ENCODE data around the gene MIPOL1. TPM values are rescaled to one million over a fixed set of nuclear protein-coding genes. Genes with fewer than 3 reads are reported as not detected.
"Not testable (repeated sequence)": the region's sequence is repeated elsewhere in the genome, so short reads cannot be mapped to it uniquely, and the experiment has no call there.

MIPOL1 gene
- total and polyA plus RNA-seq, 2 experiments from 2014 or later, result 5.7 to 5.9 TPM

DNA sequence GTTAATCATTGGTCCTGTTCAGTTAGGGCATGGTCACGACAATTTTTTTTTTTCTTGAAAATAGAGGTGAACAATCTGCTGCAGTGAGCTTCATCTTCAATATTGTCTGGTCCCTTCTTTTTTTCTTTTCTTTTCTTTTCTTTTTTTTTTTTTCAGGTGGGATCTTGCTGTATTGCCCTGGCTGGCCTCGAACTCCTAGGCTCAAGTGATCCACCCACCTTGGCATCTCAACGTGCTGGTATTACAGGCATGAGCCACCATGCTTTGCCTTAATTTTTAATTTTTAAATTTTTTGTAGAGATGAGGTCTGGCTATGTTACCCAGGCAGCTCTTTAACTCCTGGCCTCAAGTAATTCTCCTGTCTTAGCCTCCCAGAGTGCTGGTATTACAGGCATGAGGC is 36.5 kb downstream of the MIPOL1 start:
- Histone ChIP-seq H3F3A (ENCODE audit: insufficient read depth) (no peaks in the 10 kb centered on the region), H2AFZ (no peak overlapping the region), H3K9me3 (ENCODE audit: low read depth) (no peaks in the 10 kb centered on the region), H3K9ac (no peak overlapping the region), H3K27ac (no peak overlapping the region), H3K9me2 (ENCODE audit: insufficient read depth) (no peaks in the 10 kb centered on the region), H3K36me3 (ENCODE audit: low read depth) (no peaks in the 10 kb centered on the region), H4K20me1 (ENCODE audit: insufficient read depth) (no peaks in the 10 kb centered on the region), H3K4me1 (ENCODE audit: insufficient read depth) (no peaks in the 10 kb centered on the region), H3K79me2 (ENCODE audit: insufficient read depth) (no peaks in the 10 kb centered on the region; the same call in 1 of the 2 replicates), H3K4me2 (ENCODE audit: unreplicated experiment) (no peak overlapping the region), H3K4me3 (no peak overlapping the region), H3K27me3 (replicated peaks; ENCODE audit: insufficient read depth) (no peaks in the 10 kb centered on the region)
- in situ Hi-C loops (cut with MboI), result no loop called here
- DNase-seq, result no peak
- 74 to 80% methylated on average over 3 of the region's 3 CpGs for WGBS, 2 experiments (ENCODE audit: low coverage in 1 of 2, low lambda C conversion rate in 2 of 2, missing lambda C conversion rate in 2 of 2)
- TF ChIP-seq EZH2phosphoT487 (IDR thresholded peaks at IDR 0.05; ENCODE audit: insufficient read depth, low read depth) (no peak), EZH2 (IDR thresholded peaks at IDR 0.05; ENCODE audit: insufficient read depth, poor library complexity, severe bottlenecking) (no peak)

DNA sequence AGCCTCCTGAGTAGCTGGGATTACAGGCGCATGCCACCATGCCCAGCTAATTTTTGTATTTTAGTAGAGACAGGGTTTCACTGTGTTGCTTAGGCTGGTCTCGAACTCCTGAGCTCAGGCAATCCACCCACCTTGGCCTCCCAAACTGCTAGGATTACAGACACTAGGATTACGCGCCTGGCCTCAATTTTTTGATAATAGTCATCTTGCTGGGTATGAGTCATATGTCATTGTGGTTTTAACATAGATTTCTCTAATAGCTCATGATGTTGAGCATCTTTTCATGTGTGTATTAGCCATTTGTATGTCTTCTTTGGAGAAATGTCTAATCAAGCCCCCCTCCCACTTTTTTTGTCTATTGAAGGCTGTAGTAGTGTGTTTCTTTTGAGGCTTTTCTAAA is 38.3 kb downstream of the MIPOL1 start:
- H3K36me3 ChIP-seq (ENCODE audit: low read depth); H3K9me3 ChIP-seq (ENCODE audit: low read depth); H3K79me2 ChIP-seq (ENCODE audit: insufficient read depth); H3K4me2 ChIP-seq (ENCODE audit: unreplicated experiment); H3K9me2 ChIP-seq (ENCODE audit: insufficient read depth); H3K4me3 ChIP-seq; H3K9ac ChIP-seq; in situ Hi-C loops (cut with MboI); H3K27ac ChIP-seq; H3K27me3 ChIP-seq (replicated peaks; ENCODE audit: insufficient read depth); H3F3A ChIP-seq (ENCODE audit: insufficient read depth); H2AFZ ChIP-seq; H4K20me1 ChIP-seq (ENCODE audit: insufficient read depth); H3K4me1 ChIP-seq (ENCODE audit: insufficient read depth): not testable (repeated sequence)
- 81 to 87% methylated on average over 4 of the region's 4 CpGs for WGBS, 2 experiments (ENCODE audit: low coverage in 1 of 2, low lambda C conversion rate in 2 of 2, missing lambda C conversion rate in 2 of 2)
- peak; percentile 74 for DNase-seq

DNA sequence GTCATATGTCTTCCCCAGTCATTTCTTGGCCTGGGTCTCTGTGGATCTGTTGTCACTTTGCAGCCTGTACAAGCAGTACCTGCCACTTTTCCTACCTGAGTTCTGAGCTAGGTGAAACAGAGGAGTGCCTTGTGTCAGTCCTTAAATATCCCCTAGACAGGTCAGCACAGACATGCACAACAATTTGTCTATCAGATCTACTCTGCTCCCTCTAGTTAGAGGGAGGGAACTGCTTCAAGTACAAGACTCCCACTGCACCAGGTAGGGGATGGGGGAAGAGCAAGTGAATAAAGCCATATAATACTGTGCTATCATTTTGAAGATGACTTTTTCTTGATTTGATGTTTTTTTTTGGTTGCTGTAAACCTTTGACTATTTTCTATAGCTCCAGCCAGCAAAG is 39.4 kb downstream of the MIPOL1 start:
- H3K79me2 ChIP-seq (ENCODE audit: insufficient read depth), result no peaks in the 10 kb centered on the region; the same call in 1 of the 2 replicates
- H3K4me2 ChIP-seq (ENCODE audit: unreplicated experiment), result no peak overlapping the region
- no peaks in the 10 kb centered on the region for H3K9me2 ChIP-seq (ENCODE audit: insufficient read depth)
- H4K20me1 ChIP-seq (ENCODE audit: insufficient read depth), result no peaks in the 10 kb centered on the region
- no peak for TF ChIP-seq EZH2 (IDR thresholded peaks at IDR 0.05; ENCODE audit: insufficient read depth, poor library complexity, severe bottlenecking)
- no peak for TF ChIP-seq EZH2phosphoT487 (IDR thresholded peaks at IDR 0.05; ENCODE audit: insufficient read depth, low read depth)
- H3K27ac ChIP-seq, result no peak overlapping the region
- H3K4me3 ChIP-seq, result no peak overlapping the region
- DNase-seq, result no peak
- no peaks in the 10 kb centered on the region for H3K4me1 ChIP-seq (ENCODE audit: insufficient read depth)
- no peaks in the 10 kb centered on the region for H3K27me3 ChIP-seq (replicated peaks; ENCODE audit: insufficient read depth)
- in situ Hi-C loops (cut with MboI), result no loop called here
- H3F3A ChIP-seq (ENCODE audit: insufficient read depth), result no peaks in the 10 kb centered on the region
- no peak overlapping the region for H2AFZ ChIP-seq
- H3K36me3 ChIP-seq (ENCODE audit: low read depth), result no peaks in the 10 kb centered on the region
- H3K9me3 ChIP-seq (ENCODE audit: low read depth), result no peaks in the 10 kb centered on the region
- no peak overlapping the region for H3K9ac ChIP-seq

DNA sequence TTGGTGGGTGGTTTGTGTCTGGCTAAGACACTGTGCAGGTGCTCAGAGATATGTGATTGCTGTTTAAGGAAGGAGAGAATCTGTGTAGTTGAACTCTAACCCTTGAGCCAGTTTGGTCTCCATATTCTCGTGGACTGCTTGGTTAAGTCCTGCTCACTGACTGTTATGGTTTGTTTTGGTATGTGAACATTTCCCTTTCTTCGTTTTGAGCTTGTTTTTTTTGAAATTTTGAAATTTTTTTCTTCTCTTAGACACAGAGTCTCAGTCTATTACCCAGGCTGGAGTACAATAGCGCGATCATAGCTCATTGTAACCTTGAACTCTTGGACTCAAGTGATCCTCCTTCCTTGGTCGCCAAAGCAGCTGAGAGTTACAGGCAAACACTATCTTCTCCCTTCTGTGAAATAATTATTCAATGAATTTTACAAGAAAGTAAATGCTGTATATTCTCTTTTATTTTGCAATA is 40.0 kb downstream of the MIPOL1 start:
- H3K79me2 ChIP-seq (ENCODE audit: insufficient read depth), result no peaks in the 10 kb centered on the region; the same call in 1 of the 2 replicates
- no peak overlapping the region for H3K4me3 ChIP-seq
- H3K4me2 ChIP-seq (ENCODE audit: unreplicated experiment), result no peak overlapping the region
- H3K9ac ChIP-seq, result no peak overlapping the region
- in situ Hi-C loops (cut with MboI), result no loop called here
- H3K36me3 ChIP-seq (ENCODE audit: low read depth), result no peaks in the 10 kb centered on the region
- H3F3A ChIP-seq (ENCODE audit: insufficient read depth), result no peaks in the 10 kb centered on the region
- H3K9me2 ChIP-seq (ENCODE audit: insufficient read depth), result no peaks in the 10 kb centered on the region
- no peak overlapping the region for H2AFZ ChIP-seq
- no peaks in the 10 kb centered on the region for H3K9me3 ChIP-seq (ENCODE audit: low read depth)
- DNase-seq, result no peak
- no peak for TF ChIP-seq EZH2 (IDR thresholded peaks at IDR 0.05; ENCODE audit: insufficient read depth, poor library complexity, severe bottlenecking)
- no peaks in the 10 kb centered on the region for H4K20me1 ChIP-seq (ENCODE audit: insufficient read depth)
- WGBS, 2 experiments (ENCODE audit: low coverage in 1 of 2, low lambda C conversion rate in 2 of 2, missing lambda C conversion rate in 2 of 2), result 82 to 83% methylated on average over 5 of the region's 5 CpGs
- no peaks in the 10 kb centered on the region for H3K27me3 ChIP-seq (replicated peaks; ENCODE audit: insufficient read depth)
- H3K27ac ChIP-seq, result no peak overlapping the region
- no peaks in the 10 kb centered on the region for H3K4me1 ChIP-seq (ENCODE audit: insufficient read depth)

DNA sequence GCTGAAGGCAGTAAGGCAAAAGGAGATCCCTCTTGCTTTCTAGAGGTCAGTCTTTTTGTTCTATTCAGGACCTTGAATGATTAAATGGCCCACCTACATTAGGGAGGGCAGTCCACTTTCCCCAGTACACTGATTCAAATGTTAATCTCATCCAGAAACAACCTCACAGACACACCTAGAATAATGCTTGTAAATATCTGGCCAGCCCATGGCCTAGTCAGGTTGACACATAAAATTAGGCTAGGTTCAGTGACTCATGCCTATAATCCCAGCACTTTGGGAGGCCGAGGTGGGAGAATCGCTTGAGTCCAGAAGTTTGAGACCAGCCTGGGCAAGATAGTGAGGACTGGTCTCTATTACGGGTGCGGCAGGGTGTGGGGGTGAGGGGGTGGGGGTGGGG is 43.5 kb downstream of the MIPOL1 start:
- no peaks in the 10 kb centered on the region for H3F3A ChIP-seq (ENCODE audit: insufficient read depth)
- no peak for TF ChIP-seq EZH2 (IDR thresholded peaks at IDR 0.05; ENCODE audit: insufficient read depth, poor library complexity, severe bottlenecking)
- TF ChIP-seq EZH2phosphoT487 (IDR thresholded peaks at IDR 0.05; ENCODE audit: insufficient read depth, low read depth), result no peak
- no peak for DNase-seq
- H3K36me3 ChIP-seq (ENCODE audit: low read depth), result no peaks in the 10 kb centered on the region
- H3K9ac ChIP-seq, result no peak overlapping the region
- WGBS, 2 experiments (ENCODE audit: low coverage in 1 of 2, low lambda C conversion rate in 2 of 2, missing lambda C conversion rate in 2 of 2), result 97% methylated on average over 4 of the region's 4 CpGs
- in situ Hi-C loops (cut with MboI), result loop anchor here (10.0 kb wide), 2 partner anchors 364 to 624 kb away; no protein-coding TSS in a partner anchor
- no peaks in the 10 kb centered on the region for H4K20me1 ChIP-seq (ENCODE audit: insufficient read depth)
- H3K4me2 ChIP-seq (ENCODE audit: unreplicated experiment), result no peak overlapping the region
- no peaks in the 10 kb centered on the region; the same call in 1 of the 2 replicates for H3K79me2 ChIP-seq (ENCODE audit: insufficient read depth)
- no peaks in the 10 kb centered on the region for H3K27me3 ChIP-seq (replicated peaks; ENCODE audit: insufficient read depth)
- no peaks in the 10 kb centered on the region for H3K9me3 ChIP-seq (ENCODE audit: low read depth)
- no peak overlapping the region for H3K4me3 ChIP-seq
- no peak overlapping the region for H2AFZ ChIP-seq
- no peaks in the 10 kb centered on the region for H3K9me2 ChIP-seq (ENCODE audit: insufficient read depth)
- no peak overlapping the region for H3K27ac ChIP-seq
- H3K4me1 ChIP-seq (ENCODE audit: insufficient read depth), result no peaks in the 10 kb centered on the region
